Heart right ventricle (tissue), 16 donors: ENCODE data around the gene C17orf67. TPM values are rescaled to one million over a fixed set of nuclear protein-coding genes. Genes with fewer than 3 reads are reported as not detected.

Source experiments
- ATAC-seq, 8 donors: fragments of 200-7000 bp; cut with Tn5 transposase; one replicate each; pipeline ENCODE4 v1.9.1; 2020; ENCODE audit warnings: mild to moderate bottlenecking in 8 of 8, moderate library complexity in 8 of 8, moderate number of reproducible peaks in 1 of 8
- DNase-seq, 2 donors: peaks; one replicate each; pipeline ENCODE4 v3.0.0-alpha.2; 2020
- H3K27ac ChIP-seq, 10 donors: fragments of 200-600 bp; sonication (generic) in 2 of 10; one replicate each; pipeline versions ENCODE4 v1.5.0 to v1.8.0; 2020 to 2022; ENCODE audit warnings: mild to moderate bottlenecking in 3 of 10
- H3K27me3 ChIP-seq, 7 donors: fragments of 200-600 bp; one replicate each; pipeline ENCODE4 v1.8.0; 2021 to 2022; ENCODE audit warnings: mild to moderate bottlenecking in 2 of 7
- H3K36me3 ChIP-seq, 9 donors: fragments of 200-600 bp; sonication (generic) in 1 of 9; one replicate each; pipeline versions ENCODE4 v1.5.0 to v1.8.0; 2020 to 2022; ENCODE audit warnings: mild to moderate bottlenecking in 2 of 9
- H3K4me1 ChIP-seq, 9 donors: fragments of 200-600 bp; sonication (generic) in 1 of 9; one replicate each; pipeline versions ENCODE4 v1.5.0 to v1.8.0; 2020 to 2022; ENCODE audit warnings: mild to moderate bottlenecking in 4 of 9
- H3K4me3 ChIP-seq, 10 donors: fragments of 200-600 bp; sonication (generic) in 2 of 10; one replicate each; pipeline versions ENCODE4 v1.5.0 to v1.8.0; 2020 to 2022; ENCODE audit warnings: mild to moderate bottlenecking in 7 of 10, moderate library complexity in 2 of 10
- H3K9me3 ChIP-seq, 11 donors: fragments of 200-600 bp in 10 of 11; sonication (generic) in 2 of 11; one replicate each; pipeline versions ENCODE4 v1.5.0 to v1.8.0; 2013 to 2022; ENCODE audit warnings: mild to moderate bottlenecking in 2 of 11, control low read depth in 1 of 11, moderate library complexity in 1 of 11
- WGBS, 2 donors: extraction: QIAGEN DNeasy Blood & Tissue Kit; methylation state at CpG; one replicate each; pipeline ENCODE4 v1.1.7; 2013; ENCODE audit warnings: inconsistent platforms in 1 of 2; 5-methylcytosine and 5-hydroxymethylcytosine counted together
- intact Hi-C, 10 donors: fragments of 100-400 bp; cut with DNase I; formaldehyde crosslinking; loops; one replicate each; pipeline versions ENCODE4 v1.11.1 to v1.14.2; 2022
- polyA plus RNA-seq, 2 donors: library from polyadenylated mRNA; stranded (reverse); fragments of 200-250 nt; gene quantifications; one replicate each; pipeline ENCODE4 v1.2.3, GENCODE V29; 2013
- total RNA-seq, 10 donors: library from RNA; stranded (reverse); fragmentation: NEBNext Ultra II Directional in 3 of 10; extraction: Animal tissue kit (Norgen Biotek cat#: 25700) in 3 of 10; gene quantifications; one replicate each; pipeline versions ENCODE4 v1.2.1 to v1.2.4, GENCODE V29; 2021 to 2023
- TF ChIP-seq, protein P1 (sequence below), 9 donors: fragments of 200-600 bp; sonication (generic) in 2 of 9; IDR thresholded peaks; one replicate each; pipeline versions ENCODE4 v1.5.0 to v1.8.0; 2021 to 2022; ENCODE audit warnings: antibody characterized with exemption in 9 of 9, mild to moderate bottlenecking in 5 of 9, moderate library complexity in 1 of 9
- donor health status: Arrhythmogenic right ventricular cardiomyopathy.
- donor health status: ischemic (EF 13 %, LVEDD 7.1; RV severe dilation, severe dysfunction).
- donor health status: healthy with polysubstance abuse.
- donor health status: DM: no; HTN: yes; CAD: no.
- donor health status: DM: no; HTN: no; CAD: no.
- donor health status: ischemic (EF 25% LVEDD 6.9; RV normal size, moderate dysfunction).
- donor health status: ischemic (EF 25% LVEDD 5.7; RV mildly dilated, moderate dysfunction).
- donor health status: healthy.
- donor health status: DM: yes; HTN: yes; CAD: no.
- donor health status: Ischemic cardiomyopathy.
- donor health status: ischemic (EF 35%, LVEDD 5.7; RV mildly dilated, moderate dysfunction).
- donor health status: nonischemic (EF 11% LVEDD 7.7; RV severe dilation, severe dysfunction).
- donor health status: DM: yes; HTN: yes; CAD: no.
- donor health status: PGD.
- donor health status: ischemic (EF 29% LVEDD 5.4; RV normal size, mild dysfunction).
- donor health status: nonischemic (EF 23%, LVEDD 6.1; RV moderate dilation, normal function).

The C17orf67 gene
- total and polyA plus RNA-seq, 12 donors, result 0.23 to 2.2 (median 0.91) TPM

DNA sequence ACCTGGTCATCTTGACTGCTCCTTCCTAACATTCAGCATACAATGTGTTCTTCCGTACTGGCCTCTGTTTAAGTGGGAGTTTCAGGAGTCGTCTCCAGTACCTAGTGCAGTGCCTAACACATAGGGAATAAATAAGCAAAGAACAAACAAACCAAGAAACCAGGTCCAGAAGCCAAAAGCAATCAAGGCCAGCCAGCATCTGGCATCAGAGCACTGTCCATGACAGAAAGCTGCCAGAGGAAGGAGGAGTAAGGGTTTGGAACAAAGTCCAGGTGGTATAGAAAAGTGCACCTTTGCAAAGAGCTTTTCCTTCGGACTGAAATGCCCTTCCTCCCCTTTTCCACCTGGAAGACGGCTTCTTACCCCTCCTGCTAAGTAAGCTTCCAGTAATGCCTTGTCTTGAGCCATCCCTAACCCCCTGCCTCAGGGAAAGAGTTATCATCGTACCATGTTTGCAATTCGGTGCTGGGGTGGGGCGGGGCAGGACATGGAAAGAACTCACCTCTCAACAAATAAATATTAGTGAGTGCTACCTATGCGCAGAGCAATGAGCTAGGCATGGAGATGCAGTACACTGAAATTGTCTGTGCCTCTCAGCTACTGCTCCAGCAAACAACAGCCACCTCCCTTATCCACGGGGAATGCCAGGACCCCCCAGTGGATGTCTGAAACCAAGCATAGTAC lies 47.6 kb downstream of the C17orf67 start:
- DNase-seq (no peak), ATAC-seq (no peak)
- Histone ChIP-seq H3K27me3 (peaks cover 0 to 8% (median 4%) of the 10 kb centered on the region in 7 donors), H3K36me3 (no peaks in the 10 kb centered on the region), H3K4me3 (no peak overlapping the region), H3K4me1 (peaks cover 0 to 14% (median 0%) of the 10 kb centered on the region in 9 donors), H3K9me3 (no peaks in the 10 kb centered on the region), H3K27ac (no peak overlapping the region)
- intact Hi-C loops, result no loop called here
- TF ChIP-seq, protein P1, sequence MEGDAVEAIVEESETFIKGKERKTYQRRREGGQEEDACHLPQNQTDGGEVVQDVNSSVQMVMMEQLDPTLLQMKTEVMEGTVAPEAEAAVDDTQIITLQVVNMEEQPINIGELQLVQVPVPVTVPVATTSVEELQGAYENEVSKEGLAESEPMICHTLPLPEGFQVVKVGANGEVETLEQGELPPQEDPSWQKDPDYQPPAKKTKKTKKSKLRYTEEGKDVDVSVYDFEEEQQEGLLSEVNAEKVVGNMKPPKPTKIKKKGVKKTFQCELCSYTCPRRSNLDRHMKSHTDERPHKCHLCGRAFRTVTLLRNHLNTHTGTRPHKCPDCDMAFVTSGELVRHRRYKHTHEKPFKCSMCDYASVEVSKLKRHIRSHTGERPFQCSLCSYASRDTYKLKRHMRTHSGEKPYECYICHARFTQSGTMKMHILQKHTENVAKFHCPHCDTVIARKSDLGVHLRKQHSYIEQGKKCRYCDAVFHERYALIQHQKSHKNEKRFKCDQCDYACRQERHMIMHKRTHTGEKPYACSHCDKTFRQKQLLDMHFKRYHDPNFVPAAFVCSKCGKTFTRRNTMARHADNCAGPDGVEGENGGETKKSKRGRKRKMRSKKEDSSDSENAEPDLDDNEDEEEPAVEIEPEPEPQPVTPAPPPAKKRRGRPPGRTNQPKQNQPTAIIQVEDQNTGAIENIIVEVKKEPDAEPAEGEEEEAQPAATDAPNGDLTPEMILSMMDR (IDR thresholded peaks at IDR 0.05), result no peak
- WGBS, 2 donors, result 87 to 92% methylated on average over 9 of the region's 9 CpGs

DNA sequence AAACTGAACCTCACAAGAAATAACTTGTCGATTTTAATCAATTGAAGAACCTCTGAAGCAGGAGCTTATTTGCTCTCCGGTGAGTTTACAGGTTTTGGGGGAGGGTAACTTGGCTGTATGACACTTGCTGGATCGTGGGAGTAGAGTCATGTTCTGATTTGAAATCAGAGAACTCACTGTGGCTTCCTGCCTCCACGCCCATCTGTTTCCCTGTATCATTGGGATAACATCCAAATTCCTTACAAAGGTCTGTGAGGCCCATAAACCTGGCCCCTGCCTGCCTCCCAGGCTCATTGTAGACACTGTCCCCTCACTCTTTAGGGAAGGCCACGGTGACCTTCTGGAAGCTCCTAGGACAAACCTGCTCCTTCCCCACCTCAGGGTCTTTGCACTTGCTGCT lies 48.3 kb downstream of the C17orf67 start:
- no peak overlapping the region for H3K27ac ChIP-seq
- no peaks in the 10 kb centered on the region for H3K9me3 ChIP-seq
- ATAC-seq (no peak), DNase-seq (no peak)
- intact Hi-C loops, result no loop called here
- no peaks in the 10 kb centered on the region for H3K36me3 ChIP-seq
- H3K4me3 ChIP-seq, result no peak overlapping the region
- TF ChIP-seq, protein P1 (IDR thresholded peaks at IDR 0.05), result no peak
- WGBS, 2 donors, result 52 to 57% methylated on average over 5 of the region's 5 CpGs
- peaks cover 0 to 15% (median 11%) of the 10 kb centered on the region in 7 donors for H3K27me3 ChIP-seq
- peaks cover 0 to 17% (median 1%) of the 10 kb centered on the region in 9 donors for H3K4me1 ChIP-seq

DNA sequence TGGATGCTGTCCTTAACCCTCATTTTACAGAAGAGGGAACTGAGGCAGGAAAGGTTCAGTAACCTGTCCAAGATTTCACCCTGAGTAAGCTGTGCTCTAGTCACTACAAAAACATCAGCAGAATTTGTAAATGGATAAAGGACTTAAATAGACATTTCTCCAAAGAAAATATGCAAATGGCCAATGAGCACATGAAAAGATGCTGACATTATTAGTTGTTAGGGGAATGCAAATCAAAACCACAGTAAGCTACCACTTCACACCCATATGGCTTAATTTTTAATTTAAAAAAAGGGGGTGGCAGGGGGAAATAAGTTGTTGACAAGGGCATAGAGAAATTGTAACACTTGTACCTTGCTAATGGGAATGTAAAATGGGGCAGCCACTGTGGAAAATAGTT lies 51.4 kb downstream of the C17orf67 start:
- no peaks in the 10 kb centered on the region for H3K9me3 ChIP-seq
- TF ChIP-seq, protein P1 (IDR thresholded peaks at IDR 0.05), result no peak
- no peak overlapping the region for H3K27ac ChIP-seq
- no peak for DNase-seq
- H3K4me3 ChIP-seq, result no peak overlapping the region
- intact Hi-C loops, result loop anchor here in 5 of 10 donors (5.0 kb wide), 3 partner anchors 65 to 190 kb away; partner anchors contain the start of gene NOG (in 2 of the 5)
- ATAC-seq, result no peak
- peaks cover 0 to 40% (median 28%) of the 10 kb centered on the region in 7 donors for H3K27me3 ChIP-seq
- peaks cover 0 to 21% (median 10%) of the 10 kb centered on the region in 9 donors for H3K4me1 ChIP-seq
- no peaks in the 10 kb centered on the region for H3K36me3 ChIP-seq

DNA sequence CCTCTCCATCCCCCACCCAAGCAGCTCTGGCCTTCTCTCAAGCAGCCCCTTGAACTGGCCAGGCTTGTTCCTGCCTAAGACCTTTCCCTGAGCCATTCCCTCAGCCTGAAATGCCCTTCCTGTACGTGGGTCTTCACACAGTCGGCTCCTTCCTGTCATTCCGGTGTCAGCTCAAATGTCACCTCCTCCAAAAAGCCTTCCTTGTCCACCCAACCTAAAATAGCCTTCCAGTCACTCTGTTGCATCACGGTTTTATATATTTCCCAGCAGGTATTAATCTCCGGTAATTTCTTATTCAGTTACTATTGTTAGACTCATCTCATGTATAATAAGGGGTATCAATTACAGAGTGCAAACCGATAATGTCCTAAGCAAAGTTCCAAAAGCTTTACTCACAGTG lies 51.8 kb downstream of the C17orf67 start:
- intact Hi-C loops, result loop anchor here in 7 of 10 donors (2.0 to 5.0 kb wide), 5 partner anchors 65 to 190 kb away; partner anchors contain the start of gene NOG (in 4 of the 7)
- ATAC-seq, result no peak
- H3K4me3 ChIP-seq, result no peak overlapping the region
- peaks cover 0 to 17% (median 10%) of the 10 kb centered on the region in 9 donors for H3K4me1 ChIP-seq
- TF ChIP-seq, protein P1 (IDR thresholded peaks at IDR 0.05), result no peak
- peaks cover 0 to 42% (median 33%) of the 10 kb centered on the region in 7 donors for H3K27me3 ChIP-seq
- H3K36me3 ChIP-seq, result no peaks in the 10 kb centered on the region
- no peak overlapping the region for H3K27ac ChIP-seq
- 58 to 65% methylated on average over 6 of the region's 6 CpGs for WGBS, 2 donors
- no peaks in the 10 kb centered on the region for H3K9me3 ChIP-seq
- no peak for DNase-seq
